KMS-11 (cell line): Measurements from ENCODE around the gene HLA-DOB.

Experiments used
- H2AFZ ChIP-seq: fragments of 200-600 bp; sonication (generic); 2 replicates; pipeline ENCODE4 v1.6.1; 2016; ENCODE audit warnings: antibody characterized with exemption, mixed run types, low read depth
- H3K27ac ChIP-seq: fragments of 200-600 bp; sonication (generic); 2 replicates; pipeline ENCODE4 v1.6.1; 2016; ENCODE audit warnings: mild to moderate bottlenecking, mixed run types
- H3K27me3 ChIP-seq: fragments of 200-600 bp; sonication (generic); 2 replicates; pipeline ENCODE4 v1.6.1; 2017; ENCODE audit warnings: mild to moderate bottlenecking, low read depth, mixed run types, moderate library complexity; ENCODE audit not compliant: insufficient read depth
- H3K36me3 ChIP-seq: fragments of 200-600 bp; sonication (generic); 2 replicates; pipeline ENCODE4 v1.6.1; 2017; ENCODE audit warnings: mild to moderate bottlenecking, mixed run types; ENCODE audit not compliant: insufficient read depth
- H3K4me1 ChIP-seq: fragments of 200-600 bp; sonication (generic); 2 replicates; pipeline ENCODE4 v1.6.1; 2016; ENCODE audit warnings: mild to moderate bottlenecking, low read depth, mixed run types; ENCODE audit not compliant: poor library complexity, severe bottlenecking
- H3K4me2 ChIP-seq: fragments of 200-600 bp; sonication (generic); 2 replicates; pipeline ENCODE4 v1.7.0; 2016; ENCODE audit warnings: mild to moderate bottlenecking, mixed run types
- H3K4me3 ChIP-seq: fragments of 200-600 bp; sonication (generic); IDR thresholded peaks from 2 replicates; pipeline ENCODE4 v1.6.1; 2017; ENCODE audit warnings: low read depth, low read length, mixed read lengths; ENCODE audit not compliant: insufficient read depth
- H3K79me2 ChIP-seq: fragments of 200-600 bp; sonication (generic); 2 replicates; pipeline ENCODE4 v1.6.1; 2016; ENCODE audit warnings: low read depth, mixed run types; ENCODE audit not compliant: insufficient read depth
- H3K9ac ChIP-seq: fragments of 200-600 bp; sonication (generic); 2 replicates; pipeline ENCODE4 v1.6.1; 2016; ENCODE audit warnings: mild to moderate bottlenecking, mixed run types
- H4K20me1 ChIP-seq: fragments of 200-600 bp; sonication (generic); 2 replicates; pipeline ENCODE4 v1.6.1; 2016; ENCODE audit warnings: mild to moderate bottlenecking, mixed run types; ENCODE audit not compliant: insufficient read depth
- CTCF ChIP-seq: fragments of 200-600 bp; sonication (generic); conservative IDR thresholded peaks from 2 replicates; pipeline ENCODE4 v1.6.1; 2017; ENCODE audit warnings: low read depth, mild to moderate bottlenecking, antibody characterized with exemption, low read length, moderate library complexity, mixed read lengths

HLA-DOB gene

GRCh38 chr6:32858194-32858593 lies 41.4 kb upstream of the HLA-DOB start:
- peaks cover 18% of the 10 kb centered on the region for H3K79me2 ChIP-seq
- no peaks in the 10 kb centered on the region for H3K27me3 ChIP-seq
- no peak overlapping the region for H3K27ac ChIP-seq
- H3K4me2 ChIP-seq = no peak overlapping the region
- H2AFZ ChIP-seq = no peak overlapping the region
- peaks cover 21% of the 10 kb centered on the region for H3K4me1 ChIP-seq
- no peaks in the 10 kb centered on the region for H3K36me3 ChIP-seq
- H3K4me3 ChIP-seq = no peak overlapping the region
- H3K9ac ChIP-seq = no peak overlapping the region
- no peak for TF ChIP-seq CTCF
- no peaks in the 10 kb centered on the region for H4K20me1 ChIP-seq

- Histone ChIP-seq H3K9ac (no peak overlapping the region), H3K36me3 (no peaks in the 10 kb centered on the region), H4K20me1 (no peaks in the 10 kb centered on the region), H3K27ac (no peak overlapping the region), H3K4me1 (peaks cover 22% of the 10 kb centered on the region), H3K27me3 (no peaks in the 10 kb centered on the region), H3K4me3 (no peak overlapping the region), H3K79me2 (peaks cover 20% of the 10 kb centered on the region), H2AFZ (no peak overlapping the region), H3K4me2 (no peak overlapping the region)
- no peak for TF ChIP-seq CTCF
These were observed 40.5 kb upstream of the HLA-DOB start for GRCh38 chr6:32857156-32857891.

- H3K4me3 ChIP-seq = no peak overlapping the region
- TF ChIP-seq CTCF = no peak
- H3K9ac ChIP-seq = no peak overlapping the region; the same call in 1 of the 2 replicates
- no peaks in the 10 kb centered on the region for H3K27me3 ChIP-seq
- H3K36me3 ChIP-seq = no peaks in the 10 kb centered on the region
- H3K27ac ChIP-seq = no peak overlapping the region
- H4K20me1 ChIP-seq = no peaks in the 10 kb centered on the region
- peak overlapping the region; percentile 90 for H3K4me2 ChIP-seq
- H3K4me1 ChIP-seq = peaks cover 27% of the 10 kb centered on the region
- no peak overlapping the region for H2AFZ ChIP-seq
- peaks cover 31% of the 10 kb centered on the region for H3K79me2 ChIP-seq
These were observed 38.8 kb upstream of the HLA-DOB start for GRCh38 chr6:32855467-32856174.

GRCh38 chr6:32854376-32855178 lies 37.8 kb upstream of the HLA-DOB start:
- H3K9ac ChIP-seq = peak overlapping the region; percentile 75; the same call in 1 of the 2 replicates
- no peaks in the 10 kb centered on the region; the same call in 1 of the 2 replicates for H3K36me3 ChIP-seq
- peaks cover 31% of the 10 kb centered on the region for H3K79me2 ChIP-seq
- no peak for TF ChIP-seq CTCF
- peak overlapping the region; percentile 90 for H3K4me2 ChIP-seq
- H3K4me3 ChIP-seq = peak overlapping the region; percentile 26
- H2AFZ ChIP-seq = peak overlapping the region; percentile 72
- H3K27ac ChIP-seq = peak overlapping the region; percentile 67
- H3K4me1 ChIP-seq = peaks cover 22% of the 10 kb centered on the region
- no peaks in the 10 kb centered on the region for H4K20me1 ChIP-seq
- H3K27me3 ChIP-seq = no peaks in the 10 kb centered on the region
